Globus pallidus (tissue), 1 donor: ENCODE results near the gene STK24.

Experiments used
- DNase-seq: peaks from one replicate; pipeline ENCODE4 v3.0.0-alpha.2; 2015; ENCODE audit warnings: low spot score

The STK24 gene

GRCh38 chr13:98451676-98452470 is 125.0 kb downstream of the STK24 start:
- DNase-seq = peak; percentile 57

DNA sequence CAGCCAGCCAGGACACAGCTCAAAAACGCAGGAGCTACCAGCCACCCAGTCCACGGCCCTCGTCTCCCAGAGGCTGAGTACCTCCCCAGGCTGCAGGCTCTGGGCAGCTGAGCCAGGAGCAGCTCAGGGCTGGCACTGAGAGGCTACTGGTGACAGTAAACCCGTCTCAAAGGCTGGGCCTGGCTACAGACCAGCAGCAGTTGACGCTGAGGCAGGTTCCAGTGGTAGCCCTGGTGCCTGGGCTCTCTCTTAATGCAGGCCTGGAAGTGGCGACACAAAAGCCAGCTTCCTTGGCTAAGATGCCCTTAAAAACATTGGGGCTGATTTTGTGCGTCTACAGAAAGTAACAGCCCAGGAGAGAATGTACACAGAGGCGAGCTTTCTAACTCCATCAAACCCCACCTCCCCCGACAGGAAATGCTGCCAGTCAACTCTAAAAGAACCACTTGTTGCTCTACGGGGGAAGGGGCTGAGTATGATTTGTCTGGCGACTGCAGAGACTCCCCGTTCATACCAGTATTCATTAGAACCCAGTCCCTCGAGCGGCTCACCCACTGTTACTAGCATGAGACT is 126.3 kb downstream of the STK24 start:
- peak; percentile 73 for DNase-seq

DNA sequence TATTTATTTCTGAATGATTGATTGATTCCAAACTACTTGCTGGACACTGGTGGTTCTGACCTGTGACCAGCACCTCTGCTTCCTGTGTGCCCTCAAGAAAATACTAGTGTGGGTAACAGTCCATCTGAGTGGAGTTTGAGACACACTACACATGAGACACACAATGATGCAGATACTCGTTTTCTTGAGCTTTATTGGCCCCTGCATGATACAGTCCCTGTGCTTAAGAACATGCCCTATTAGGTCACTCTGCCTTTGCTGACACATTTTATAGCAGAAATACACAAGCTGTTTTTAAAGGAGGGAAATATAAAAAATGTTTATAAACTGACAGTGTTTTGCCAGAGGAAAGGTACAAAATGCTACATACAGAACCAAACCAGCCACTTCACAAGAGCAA is 126.9 kb downstream of the STK24 start:
- no peak for DNase-seq

DNA sequence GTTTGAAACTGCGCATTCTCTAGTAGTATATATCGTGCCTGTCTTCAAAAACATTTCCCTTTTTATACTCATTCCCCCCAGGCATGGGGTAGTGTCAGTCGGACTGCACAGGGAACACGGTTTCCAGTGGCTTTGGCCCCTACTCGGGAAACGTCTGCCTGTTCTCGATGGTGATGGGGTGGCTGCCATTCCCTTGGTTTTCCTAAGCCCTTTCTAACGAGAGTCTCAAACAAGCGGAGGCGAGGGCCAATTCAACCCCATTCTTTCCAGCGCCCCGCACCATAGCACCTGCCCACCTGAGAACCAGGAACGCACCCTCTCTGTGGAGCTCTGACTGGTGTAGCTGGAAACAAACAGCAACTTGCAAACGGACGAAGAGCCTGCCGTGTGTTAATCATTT is 127.6 kb downstream of the STK24 start:
- no peak for DNase-seq

DNA sequence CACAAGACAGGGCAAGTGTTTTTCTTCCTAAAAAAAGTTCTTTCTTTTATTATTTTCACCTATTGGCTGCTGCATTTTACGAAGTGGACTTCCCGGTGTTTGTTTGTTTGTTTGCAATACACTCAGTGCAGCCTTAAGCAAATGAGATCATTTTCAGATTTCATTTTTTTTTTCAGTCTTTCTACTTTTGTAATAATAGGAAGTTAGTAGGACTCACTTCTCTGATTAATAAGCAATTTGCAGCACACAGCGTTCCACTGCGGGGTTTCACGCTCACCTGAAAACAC is 128.3 kb downstream of the STK24 start:
- no peak for DNase-seq

GRCh38 chr13:98447881-98448641 is 128.8 kb downstream of the STK24 start:
- peak; percentile 69 for DNase-seq

- no peak for DNase-seq
Measured at GRCh38 chr13:98447130-98447529, 129.8 kb downstream of the STK24 start.

DNA sequence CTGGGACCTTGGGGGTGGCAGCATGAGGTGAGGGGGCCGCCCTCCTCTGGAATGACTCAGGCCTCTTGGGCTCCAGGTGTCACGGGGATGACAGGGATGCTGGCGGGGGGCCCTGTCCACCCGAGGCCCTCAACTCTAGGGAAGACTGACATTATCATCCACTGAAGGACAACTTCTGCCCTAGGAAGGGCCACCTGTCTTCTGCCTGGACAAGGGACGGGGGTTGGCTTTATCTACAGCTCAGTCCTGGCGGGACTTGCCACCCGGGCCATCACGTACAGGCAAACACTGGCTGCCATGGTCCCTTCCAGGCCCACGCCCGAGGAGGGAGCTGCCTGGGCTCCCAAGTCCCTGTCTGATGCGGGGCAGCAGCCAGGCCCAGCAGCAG is 130.7 kb downstream of the STK24 start:
- no peak for DNase-seq

- DNase-seq = peak; percentile 39
Measured at GRCh38 chr13:98445340-98446233, 131.3 kb downstream of the STK24 start.

GRCh38 chr13:98444381-98444780 is 132.5 kb downstream of the STK24 start:
- DNase-seq = no peak

- no peak for DNase-seq
Measured at GRCh38 chr13:98443800-98444325, 133.0 kb downstream of the STK24 start.

DNA sequence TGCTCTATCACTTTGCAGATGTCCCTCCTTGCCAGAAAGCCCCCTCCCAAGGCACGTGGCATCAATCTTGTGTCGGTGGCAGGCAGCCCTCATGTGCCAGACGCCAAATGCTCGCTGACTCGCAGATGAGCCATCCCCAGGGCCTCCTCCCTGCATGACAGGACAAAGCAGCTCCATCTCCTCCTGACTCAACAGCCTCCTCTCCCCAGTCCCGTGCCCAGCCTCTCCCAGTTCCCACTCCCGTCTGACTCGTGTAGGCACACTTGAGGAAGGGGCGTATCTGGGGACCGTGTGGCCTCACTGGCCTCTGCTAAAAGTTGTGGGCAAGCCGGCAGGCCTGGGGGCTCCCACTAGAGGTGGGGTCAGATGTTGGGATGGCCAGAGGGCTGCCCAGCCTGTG is 133.6 kb downstream of the STK24 start:
- DNase-seq = no peak

GRCh38 chr13:98442391-98443230 is 134.3 kb downstream of the STK24 start:
- no peak for DNase-seq

DNA sequence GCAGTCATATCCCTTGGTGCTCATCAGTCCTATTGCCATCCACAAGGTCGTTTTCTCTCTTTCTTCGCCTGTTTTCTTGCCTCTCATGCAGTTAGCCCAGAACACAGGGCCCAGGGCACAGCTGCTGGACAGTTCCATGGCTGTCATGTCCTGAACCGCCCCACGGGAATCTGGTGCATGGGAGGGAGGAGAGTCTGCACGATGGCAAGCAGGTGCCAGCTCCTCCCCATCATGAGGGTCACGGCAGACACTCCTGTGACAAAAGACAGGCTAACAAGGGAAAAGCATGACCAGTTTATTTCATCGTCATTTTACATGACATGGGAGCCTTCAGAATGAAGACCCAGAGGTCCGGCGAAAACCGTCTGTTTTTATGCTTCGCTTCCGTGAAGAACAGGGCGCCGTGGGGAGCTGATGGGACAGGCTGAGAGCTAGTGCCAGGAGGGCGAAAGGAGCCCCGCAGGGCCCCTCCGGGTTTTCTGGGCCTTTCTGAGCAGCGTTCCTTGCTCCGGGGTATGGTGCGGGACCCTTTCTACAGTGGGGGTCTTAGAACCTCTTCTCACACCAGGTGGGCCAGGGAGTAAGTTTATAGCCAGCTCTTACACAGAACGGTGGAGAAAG is 135.7 kb downstream of the STK24 start:
- DNase-seq = no peak

DNA sequence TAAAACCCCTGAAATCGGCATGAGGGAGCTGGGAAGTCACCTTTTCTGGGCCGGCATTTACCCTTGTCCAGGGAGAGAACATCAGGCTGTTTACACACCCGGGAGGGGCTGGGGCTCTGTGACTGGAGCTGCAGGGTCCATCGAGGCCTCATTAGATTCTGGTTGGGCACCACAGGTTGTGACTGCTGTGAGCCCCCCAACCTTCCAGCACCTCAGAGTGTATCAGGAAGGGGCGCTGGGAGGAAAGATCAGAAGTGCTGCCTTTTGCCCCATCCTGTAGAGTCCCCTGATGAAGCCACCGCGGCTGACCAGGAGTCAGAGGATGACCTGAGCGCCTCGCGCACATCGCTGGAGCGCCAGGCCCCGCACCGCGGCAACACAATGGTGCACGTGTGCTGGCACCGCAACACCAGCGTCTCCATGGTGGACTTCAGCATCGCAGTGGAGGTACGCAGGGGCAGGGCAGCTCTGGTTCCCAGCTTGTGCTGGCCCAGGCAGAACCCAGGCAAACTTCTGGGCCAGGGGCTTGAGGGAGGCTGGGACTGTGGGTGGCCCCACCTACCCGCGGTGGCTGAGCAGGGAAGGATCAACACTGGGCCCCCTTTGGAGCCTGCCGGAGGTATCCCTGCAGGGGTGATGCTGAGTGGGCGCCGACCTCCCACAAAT is 136.4 kb downstream of the STK24 start:
- DNase-seq = no peak

GRCh38 chr13:98439896-98440295 is 137.0 kb downstream of the STK24 start:
- DNase-seq = no peak

DNA sequence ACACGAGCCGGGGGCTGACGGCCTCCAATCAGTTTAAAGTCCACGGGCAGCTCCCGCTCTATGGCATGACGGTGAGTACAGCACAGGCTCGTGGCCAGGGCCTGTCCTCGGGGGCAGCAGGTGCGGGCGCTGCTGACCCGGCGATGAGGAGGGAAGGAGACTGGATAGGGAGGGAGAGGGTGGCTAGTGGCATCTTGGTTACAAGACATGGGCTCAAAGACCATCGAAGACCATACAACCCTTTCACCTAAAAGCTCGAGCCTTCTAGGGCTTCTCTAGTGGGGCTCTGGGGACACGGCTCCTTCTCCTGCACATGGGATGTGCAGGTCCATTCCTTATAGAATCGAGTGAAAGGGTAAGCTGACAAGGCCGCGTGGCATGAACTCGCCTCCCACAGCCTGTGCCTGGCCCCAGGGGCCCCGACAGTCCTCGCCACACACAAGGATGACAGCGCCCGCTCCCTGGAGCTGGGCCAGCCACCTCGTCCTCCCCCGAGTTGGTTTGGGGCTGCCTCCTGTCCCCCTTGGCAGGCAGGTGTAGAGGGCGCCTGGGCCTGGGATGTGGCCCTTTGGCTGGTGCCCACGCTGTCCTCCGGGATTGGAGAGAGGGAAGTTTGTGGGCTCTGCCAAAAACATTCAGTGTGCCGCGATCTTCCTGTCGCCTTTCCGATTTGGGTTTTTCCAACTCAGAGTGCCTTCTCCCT is 137.6 kb downstream of the STK24 start:
- no peak for DNase-seq

DNA sequence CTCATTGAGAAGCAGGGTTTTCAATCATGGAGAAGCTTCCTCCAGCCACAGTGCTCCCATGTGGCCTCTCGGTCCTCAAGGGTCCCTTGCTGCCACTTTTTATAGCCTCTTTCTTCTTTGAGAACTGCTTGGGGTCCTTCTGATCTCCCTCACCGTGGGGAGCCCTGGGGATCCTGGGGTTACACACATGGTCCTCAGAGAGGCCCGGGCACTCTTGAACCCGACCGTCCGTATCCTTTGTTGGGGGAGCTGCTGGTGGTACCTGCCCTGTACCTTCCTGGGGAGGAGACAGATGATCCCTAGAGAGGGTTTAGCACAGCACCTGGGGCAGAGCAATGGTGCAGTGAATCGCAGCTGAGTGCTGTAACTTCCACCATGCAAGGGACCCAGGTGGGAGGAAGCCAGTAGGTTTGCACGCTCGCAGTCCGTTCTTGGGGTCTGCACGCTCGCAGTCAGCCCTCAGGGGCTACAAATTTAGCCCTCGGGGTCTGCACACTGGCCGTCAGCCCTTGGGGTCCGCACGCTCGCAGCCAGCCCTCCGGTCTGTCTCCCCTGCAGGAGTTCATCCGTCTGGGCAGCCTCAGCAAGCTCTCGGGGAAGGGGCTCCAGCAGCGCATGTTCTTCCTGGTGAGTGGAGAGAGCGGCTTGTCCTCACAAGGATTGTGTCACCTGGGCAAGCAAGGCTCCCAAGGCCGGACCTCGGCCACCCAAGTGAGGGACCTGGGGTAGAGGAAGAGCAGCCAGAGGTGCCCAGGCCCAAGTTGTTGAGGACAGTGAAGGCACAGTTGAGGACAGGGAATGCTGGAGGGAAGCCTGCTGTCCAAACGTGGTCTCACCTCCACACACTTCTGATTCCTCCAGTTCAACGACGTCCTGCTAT is 138.4 kb downstream of the STK24 start:
- no peak for DNase-seq
